GM19043 (cell line): ENCODE results near the gene HTRA3.

Experiments
- ATAC-seq: cut with Tn5 transposase; IDR thresholded peaks from one replicate; pipeline ENCODE4 v1.9.1; 2021; ENCODE audit warnings: low read depth; ENCODE audit not compliant: unreplicated experiment

HTRA3 gene

DNA sequence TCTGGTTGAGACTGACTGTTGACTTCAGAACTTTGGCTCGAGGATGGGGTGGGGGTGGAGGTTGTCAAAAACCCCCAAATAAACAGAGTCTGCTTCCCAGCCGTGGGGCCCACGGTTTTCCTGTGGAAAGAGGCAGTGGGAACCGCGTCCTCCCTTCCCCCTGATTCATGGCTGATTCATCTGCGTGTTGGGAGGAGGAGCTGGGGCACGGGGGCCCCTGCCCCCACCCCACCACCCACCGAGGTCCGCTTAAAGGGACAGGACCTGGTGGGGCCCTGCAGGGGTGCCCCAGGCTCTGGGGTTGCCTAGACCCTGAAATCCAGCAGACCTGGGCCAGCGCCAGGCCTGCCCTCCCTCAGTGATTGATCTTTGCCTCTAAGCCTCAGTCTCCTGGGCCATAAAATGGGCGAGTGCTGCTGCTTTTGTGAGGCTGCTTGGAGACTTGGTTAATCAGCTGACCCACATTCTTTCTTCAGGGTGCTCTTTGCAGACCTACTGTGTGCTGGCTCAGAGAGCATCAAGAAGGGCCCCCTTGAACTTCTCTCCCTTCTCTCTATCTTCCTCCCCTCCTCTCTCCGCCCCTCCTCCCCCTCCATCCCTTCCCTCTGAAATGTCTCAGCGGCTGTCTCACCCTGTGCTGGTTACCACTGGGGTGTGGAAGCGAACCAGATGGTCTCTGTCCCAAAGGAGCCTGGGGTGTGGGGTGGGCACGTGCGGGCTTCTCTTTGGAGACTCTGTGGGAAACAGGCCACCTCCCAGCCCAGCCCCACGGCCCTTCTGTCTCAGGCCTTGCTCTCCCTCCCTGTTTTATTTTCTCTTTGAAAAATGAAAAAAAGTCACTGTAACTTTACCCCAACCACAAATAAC is 9.1 kb downstream of the HTRA3 start:
- no peak for ATAC-seq

DNA sequence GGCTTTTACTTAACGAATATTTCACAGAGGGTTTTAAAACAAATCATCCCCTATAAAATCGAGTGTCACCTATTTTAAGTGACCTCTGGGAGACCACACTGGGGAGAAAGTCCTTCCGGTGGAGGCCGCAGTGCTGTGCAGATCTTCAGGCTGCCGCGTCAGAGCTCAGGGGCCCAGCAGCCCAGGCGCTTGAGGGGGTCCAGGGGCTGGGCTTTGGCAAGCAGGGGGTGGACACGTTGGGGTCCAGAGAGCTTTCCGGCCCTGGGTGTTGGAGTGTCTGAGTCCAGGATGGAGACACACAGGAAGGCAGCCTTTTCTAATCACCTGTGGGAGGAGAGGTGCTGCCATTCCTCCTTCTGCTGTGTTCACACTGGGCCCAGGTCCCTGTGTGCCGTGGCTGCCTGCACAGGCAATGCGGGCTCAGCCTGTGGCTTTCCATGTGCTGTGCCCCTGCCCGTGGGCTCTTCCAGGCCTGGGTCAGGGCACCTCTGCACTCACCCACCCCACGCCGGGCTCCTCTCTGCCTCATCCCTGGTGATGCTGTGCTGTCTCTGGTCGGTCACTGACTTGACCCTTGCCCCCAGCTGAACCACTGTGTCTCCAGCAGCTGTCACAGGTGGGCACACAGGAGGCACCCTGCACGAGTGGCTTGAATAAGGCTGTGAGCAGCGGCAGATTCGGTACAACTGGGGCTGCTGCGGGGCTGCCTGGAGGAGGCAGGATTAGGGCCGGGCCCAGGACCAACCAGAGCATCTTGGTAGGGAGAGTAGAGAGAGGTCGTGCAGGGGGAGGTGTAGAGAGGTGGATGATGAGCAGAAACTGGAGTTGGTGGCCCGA is 10.0 kb downstream of the HTRA3 start:
- ATAC-seq: no peak

DNA sequence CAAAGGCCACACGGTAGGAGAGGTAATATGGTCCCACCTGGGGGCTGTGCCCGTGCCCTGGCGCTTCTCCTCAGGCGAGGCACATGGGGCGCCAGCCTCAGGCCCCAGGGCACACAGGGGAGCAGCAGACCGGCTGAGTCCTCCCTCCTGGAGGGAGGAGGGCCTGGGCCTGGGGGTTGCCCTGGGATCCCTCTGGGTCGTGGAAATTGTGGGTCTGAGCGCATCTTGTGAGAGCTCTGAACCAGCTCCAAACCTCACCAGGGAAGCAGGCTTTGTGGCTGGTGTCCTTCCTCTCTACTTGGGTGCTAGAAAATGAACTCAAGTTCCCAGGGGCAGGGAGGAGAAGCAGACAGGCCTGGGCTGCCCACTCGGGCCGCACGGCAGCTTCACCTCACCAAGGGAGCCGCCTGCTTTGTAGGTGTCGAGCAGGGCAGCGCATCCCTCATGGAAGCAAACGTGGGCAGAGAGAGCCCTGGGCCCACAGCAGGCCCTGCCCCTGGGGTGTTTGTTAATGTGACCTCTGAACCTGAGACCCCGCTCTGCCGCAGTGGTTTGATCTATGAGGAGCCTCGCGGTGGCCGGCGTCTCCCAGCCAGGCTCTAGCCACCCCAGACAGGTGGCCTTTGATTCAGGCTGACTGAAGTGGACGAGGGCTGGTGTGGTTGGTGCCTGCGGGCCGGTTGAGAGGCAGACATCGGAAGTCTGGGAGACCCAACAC is 10.8 kb downstream of the HTRA3 start:
- ATAC-seq: no peak

DNA sequence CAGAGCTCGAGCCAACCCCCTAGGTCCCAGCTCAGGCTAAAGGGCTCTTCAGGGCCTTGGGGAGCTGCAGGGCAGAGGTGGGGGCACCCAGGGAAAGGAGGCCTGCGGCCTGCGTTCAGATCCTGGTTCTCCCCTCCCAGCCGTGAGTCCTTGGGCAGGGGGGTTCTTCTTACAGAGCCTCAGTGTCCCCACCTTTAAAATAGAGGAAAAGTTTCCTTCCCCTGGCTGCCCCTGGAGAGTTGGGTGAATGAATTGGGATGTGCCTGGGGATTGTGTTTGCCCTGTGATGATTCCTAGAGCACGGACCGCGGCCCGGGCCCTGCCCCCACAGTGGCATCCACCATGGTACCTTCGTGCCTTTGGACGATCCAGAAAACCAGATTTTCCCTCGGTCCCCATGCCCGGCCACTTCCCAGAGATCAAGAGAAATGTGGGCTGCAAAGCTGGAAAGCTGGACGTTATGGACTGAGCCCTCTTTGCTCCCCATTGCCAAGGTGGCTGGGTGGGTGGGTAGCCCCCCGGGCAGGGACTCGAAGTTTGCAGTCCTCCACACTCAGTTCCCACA is 11.4 kb downstream of the HTRA3 start:
- no peak for ATAC-seq

DNA sequence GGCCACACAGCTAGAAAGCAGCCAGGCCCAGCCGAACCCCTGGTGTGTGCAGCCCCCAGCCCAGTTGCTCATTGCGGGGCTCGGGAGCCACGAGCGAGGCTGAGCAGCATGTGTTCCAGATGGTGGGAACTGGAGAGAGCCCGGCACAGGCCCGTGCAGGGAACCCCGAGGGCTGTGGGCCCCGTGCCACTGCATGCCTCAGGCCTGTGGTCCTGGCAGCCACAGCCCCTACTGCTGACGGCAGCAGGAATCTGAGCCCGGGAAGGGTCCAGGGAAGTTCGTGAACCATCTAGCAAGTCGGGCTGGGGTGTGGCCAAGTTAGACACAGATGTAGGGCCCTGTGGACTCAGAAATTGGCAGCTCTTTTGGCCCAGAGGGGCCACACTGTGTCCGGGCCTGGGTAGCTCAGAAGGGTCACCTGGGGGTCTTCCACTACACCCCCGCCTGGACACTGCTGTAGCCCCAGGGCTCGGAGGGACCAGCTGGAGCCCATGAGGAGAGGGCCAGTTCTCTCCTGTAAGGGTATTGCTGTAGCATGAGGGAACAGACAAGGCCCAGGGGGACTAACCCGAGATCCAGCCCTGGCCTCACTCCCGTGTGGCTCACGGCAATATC is 12.1 kb downstream of the HTRA3 start:
- no peak for ATAC-seq

DNA sequence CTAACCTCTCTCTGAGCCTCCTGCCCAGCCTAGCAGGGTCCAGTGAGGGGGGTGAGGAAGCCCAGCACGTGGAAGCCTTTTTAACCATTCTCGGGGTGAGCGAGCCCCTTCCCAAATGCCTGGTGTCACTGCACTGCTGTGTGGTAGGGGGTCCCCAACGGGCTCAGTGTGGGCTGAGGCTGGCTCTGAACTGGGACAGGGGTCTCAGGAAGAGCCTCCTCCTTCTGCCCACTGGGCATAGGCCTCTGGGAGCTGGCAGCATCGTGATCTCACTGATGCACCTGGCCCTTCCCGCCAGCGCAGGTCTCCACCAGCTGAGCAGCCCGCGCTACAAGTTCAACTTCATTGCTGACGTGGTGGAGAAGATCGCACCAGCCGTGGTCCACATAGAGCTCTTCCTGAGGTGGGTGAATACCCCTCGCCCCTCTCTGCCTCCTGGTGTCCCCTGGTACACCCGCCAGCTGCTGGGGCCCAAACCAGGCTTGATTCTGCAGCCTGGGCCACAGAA is 12.6 kb downstream of the HTRA3 start:
- ATAC-seq: no peak

DNA sequence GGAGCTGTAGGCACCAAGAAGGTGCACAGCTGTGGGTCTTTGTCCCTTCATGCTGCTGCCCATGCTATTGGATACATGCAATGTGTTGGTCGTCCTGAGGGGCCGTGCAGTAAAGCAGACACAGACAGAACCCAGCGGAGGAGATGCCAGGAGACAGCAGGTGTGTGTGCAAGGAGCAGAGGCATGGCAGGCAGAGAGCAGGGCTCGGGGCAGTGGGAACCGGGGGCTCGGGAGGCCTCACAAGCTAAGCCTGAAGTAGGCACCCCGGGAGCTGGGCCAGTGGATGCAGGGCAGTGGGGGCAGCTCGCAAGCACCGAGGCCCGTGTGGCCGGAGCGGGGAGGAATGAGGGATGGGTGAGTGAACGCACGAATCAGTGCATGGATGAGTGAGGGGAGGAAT is 13.2 kb downstream of the HTRA3 start:
- ATAC-seq: no peak

DNA sequence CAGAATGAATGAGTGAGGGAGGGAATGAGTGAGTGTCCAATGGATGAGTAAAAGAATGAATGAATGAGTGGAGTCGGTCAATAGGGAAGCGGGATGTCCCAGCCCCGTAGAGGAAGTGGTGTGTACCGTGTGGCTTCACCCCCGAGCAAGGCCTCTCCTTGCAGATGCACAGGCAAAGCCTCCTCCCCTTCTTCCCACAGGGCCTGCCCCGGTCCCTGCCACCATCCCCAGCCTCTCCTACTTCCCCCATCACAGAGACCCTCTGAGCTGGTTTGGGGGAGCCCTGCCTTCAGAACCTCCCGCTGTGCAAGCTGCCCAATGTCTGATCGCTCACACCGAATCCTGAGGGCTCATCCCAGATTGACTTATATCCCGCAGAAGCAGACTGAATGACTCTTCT is 13.6 kb downstream of the HTRA3 start:
- ATAC-seq: no peak

DNA sequence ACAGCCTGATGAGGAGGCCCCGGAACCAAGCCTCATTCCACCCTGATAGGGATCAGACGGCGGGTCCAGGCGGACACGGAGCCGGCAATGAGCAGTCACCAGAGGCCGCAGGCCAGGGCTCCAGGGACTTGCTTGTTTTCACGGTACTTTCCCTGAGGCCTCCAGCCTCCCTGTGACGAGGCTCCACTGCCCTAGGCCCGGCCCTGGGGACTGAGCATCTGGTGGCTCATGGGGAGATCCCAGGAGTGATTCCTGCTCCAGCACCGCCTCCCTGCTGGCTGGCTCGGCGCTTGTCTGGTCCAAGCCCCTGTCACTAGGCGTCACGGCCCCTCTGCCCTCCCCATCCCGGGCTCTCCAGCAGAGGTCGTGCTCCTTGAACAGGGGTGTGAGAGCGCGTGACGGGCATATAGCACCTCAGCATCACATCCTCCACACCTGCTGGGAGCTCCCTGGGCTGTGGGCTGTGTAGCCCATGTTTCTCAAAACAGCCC is 14.1 kb downstream of the HTRA3 start:
- no peak for ATAC-seq

DNA sequence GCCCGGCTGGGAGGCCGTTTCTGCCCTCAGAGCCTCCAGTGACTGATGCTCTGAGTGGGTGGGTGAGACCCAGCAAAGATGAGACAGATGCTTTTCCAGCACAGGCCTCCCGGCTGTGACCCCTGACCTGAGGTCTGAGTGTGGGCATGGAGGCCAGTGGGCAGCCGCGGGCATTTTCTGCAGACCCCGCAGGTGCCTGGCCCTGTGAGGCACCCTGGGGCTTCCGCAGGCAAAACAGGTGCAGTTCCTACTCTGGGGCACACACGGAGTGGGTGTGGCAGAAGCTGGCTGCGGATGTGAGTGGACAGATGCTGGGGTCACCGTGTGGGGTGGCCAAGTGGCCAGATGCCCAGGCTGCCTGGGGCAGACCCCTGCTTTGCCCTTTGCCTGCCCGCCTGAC is 14.8 kb downstream of the HTRA3 start:
- ATAC-seq: no peak

DNA sequence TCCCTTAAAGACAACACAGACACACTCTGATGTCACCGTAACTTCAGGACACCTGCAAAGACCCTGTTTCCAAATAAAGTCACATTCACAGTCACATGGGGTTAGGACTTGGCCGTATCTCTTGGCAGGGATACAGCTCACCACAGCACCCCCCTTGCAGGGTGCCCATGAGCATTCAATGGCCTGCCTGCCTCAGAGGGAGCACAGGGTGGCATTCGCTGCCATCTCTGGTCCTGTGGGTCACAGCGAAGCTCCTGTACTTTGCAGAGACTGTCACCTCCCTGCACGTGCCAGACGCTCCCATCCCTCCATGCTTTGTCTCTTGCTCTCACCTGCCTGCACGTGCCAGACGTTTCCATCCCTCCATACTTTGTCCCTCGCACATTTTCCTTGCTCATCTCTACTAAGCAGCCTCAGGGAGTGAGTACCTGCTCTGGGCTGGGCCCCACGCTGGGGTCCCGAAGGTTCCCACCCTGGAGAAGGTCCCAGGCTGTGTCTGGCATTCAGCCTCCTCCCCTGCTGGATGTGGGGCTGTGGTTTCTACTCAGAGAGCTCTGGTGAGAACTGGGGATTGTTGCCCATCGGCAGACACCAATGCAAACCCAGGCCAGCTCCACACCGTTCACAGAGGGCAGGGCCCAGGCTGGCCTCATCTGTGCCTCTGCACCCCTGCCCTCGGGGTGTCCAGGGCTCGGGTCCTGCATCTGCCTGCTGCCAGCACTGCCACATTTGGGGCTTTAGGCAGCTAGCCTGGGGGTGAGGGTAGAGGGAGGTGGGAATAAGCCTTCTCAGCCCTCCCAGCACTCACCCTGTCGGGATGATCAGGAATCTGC is 15.8 kb downstream of the HTRA3 start:
- ATAC-seq: no peak

DNA sequence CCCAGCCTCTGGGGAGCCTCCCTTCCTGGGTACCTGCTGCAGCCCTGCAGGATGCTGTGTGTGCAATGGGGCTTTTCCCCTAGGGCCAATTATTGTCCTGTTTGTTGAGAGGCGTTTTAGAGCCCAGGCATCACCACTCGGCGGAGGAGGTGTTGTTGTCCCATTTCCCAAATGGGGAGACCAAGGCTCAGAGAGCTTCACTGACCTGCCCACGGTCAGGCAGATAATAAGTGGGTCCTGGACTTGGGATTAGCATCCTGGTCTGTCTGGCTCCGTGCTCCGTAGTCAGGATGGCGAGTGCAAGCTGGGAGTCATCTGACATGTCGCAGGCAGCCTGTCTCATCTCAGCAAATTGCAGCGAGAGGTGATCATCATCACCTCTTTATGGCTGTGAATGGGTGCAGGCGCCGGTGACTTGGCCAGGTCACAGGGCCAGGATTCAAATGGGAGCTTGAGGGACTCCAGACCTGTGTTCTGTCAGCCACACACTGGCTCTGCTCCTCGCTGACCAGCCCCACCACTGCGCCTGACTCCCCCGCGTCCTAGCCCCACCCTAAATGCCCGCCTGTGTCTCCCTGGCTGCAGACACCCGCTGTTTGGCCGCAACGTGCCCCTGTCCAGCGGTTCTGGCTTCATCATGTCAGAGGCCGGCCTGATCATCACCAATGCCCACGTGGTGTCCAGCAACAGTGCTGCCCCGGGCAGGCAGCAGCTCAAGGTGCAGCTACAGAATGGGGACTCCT is 16.6 kb downstream of the HTRA3 start:
- no peak for ATAC-seq

DNA sequence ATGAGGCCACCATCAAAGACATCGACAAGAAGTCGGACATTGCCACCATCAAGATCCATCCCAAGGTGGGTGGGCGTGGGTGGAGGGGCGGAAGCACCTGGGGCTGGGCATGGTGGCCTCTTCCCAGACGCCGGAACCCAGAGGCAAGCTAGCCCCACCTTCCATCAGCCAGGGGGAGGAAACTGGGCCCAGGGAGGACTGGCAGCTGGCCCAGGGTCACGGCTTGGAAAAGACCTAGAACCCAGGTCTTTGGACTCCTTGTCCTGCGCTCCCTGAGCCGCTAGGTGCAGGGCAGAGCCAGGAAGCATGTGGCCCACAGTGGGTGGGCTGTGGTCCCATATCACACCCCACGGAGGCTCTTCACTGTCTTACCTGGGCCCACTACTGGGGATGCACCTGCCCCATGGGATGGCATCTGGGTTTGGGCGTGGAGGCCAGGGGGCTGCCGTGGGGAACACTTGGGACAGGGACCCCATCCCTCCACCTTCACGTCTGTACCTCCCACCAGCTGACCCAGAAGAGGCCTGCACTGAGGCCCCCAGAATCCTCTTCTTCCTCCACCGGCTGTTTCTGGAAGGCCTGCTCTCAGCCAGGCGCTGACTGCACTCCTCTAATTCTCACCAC is 17.3 kb downstream of the HTRA3 start:
- no peak for ATAC-seq

DNA sequence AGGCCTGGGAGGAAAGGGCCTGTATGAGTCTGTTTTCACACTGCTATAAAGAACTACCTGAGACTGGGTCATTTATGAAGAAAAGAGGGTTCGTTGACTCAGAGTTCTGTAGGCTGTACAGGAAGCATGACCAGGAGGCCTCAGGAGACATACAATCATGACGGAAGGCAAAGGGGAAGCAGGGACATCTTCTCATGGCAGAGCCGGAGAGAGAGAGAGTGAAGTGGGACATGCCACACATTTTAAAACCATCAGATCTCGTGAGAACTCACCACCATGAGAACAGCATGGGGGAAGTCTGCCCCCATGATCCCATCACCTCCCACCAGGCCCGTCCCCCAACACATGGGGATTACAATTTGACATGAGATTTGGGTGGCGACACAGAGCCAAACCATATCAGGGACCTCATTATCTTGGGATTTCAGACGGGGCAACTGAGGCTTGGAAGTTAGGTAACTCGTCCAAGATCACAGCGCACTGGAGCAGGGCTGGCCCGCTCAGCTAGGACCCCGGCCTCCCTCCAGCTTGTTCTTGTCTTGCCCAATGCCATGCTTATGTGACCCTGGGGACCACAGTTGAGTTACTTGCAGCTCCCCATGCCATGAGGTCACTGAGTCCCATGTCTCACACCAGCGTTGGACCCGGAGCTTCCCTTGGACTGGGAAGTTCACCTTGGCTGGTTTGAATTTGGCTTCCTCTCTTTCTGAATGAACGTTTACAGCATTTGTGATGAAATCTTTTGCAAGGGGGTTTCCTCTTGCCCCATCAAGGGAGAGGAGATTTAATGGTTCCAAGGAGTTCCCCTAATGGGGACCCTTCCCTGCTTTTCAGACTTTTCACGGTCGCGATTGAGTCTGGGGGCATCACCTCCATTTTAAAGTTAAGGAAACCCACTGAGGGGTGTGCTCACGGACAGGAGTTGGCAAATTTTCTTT is 18.1 kb downstream of the HTRA3 start:
- no peak for ATAC-seq

DNA sequence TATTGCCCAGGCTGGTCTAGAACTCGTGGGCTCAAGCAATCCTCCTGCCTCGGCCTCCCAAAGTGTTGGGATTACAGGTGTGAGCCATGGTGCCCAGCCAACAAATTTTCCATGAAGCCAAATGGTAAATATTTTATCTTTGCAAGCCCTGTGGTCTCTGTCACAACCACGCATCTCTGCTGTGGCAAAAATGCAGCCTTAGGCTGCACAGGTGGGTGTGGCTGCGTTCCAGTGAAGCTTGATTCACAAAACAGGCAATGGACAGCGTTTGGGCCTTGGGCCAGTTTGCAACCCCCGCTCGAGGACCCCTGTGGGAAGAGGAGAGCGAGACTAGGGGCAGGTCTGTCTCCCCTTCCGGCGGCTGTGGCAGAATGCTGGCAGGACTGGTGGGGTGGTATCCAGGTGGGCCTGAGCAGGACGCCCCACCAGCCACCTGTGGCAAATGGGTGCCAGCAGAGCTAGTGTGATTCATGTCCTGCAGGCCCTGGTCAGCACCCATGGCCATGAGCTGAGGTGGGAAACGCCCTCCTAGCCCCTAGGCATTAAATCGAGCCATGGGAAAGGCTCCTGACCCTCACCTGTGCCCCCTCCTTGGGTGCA is 19.7 kb downstream of the HTRA3 start:
- ATAC-seq: no peak

DNA sequence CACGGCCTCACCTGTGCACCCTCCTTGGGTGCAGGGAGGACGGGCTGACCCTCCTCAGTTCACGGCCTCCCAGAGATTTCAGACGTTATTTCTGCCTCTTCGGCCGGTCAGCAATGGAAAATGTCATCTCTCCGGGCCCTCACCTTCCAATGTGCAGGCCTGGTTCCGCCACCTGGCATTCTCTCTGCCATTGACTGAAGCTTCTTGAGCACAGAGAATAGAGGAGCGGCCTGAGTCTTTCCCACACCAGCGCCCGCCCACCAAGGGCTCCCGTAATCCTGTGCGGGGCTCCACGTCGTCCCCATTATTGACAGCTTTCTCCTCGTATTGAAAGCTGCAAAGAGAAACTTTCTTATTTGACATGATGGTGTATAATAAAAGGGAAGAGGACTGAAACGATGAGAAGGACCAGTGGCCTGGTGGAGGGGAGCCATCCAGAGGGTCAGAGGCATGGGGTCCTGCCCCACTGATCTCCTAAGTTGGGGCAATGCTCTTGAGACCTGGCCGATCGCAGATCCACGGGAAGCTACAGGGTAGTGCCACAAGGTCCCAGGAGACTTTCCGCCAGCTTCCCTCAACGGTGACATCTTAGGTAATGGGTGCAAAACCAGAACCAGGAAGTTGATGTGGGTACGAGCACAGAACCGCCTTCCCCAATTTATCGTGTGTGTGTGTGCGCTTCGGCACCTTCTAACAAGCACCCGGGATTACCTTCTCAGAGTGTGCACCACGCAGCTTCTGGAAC is 20.6 kb downstream of the HTRA3 start:
- ATAC-seq: no peak
